PFSK-1 (cell line): Measurements from ENCODE around the gene CNOT1.

Experiments used
- FOXP2 ChIP-seq: optimal IDR thresholded peaks from 2 replicates; pipeline ENCODE3; 2011; ENCODE audit warnings: borderline replicate concordance, control low read depth, inconsistent platforms; ENCODE audit not compliant: insufficient read depth; ENCODE audit errors: extremely low read length, extremely low read depth
- POLR2AphosphoS5 ChIP-seq: IDR thresholded peaks from 2 replicates; pipeline ENCODE4 v1.6.1; 2012; ENCODE audit warnings: low read depth, mild to moderate bottlenecking, control low read depth, low read length, moderate library complexity
- SIN3A ChIP-seq: IDR thresholded peaks from 2 replicates; pipeline ENCODE4 v1.6.1; 2012; ENCODE audit warnings: mild to moderate bottlenecking, low read length, moderate library complexity, borderline replicate concordance; ENCODE audit not compliant: insufficient read depth
- TAF1 ChIP-seq: IDR thresholded peaks from 2 replicates; pipeline ENCODE4 v1.6.1; 2012; ENCODE audit warnings: low read length, control low read depth, borderline replicate concordance; ENCODE audit not compliant: insufficient read depth
- TF ChIP-seq, protein P1 (sequence below), 2 experiments: IDR thresholded peaks; 2 replicates each; pipeline versions ENCODE4 v1.6.1 to v1.8.0; 2011 to 2012; ENCODE audit warnings: low read depth in 2 of 2, low read length in 2 of 2, control low read depth in 1 of 2, inconsistent platforms in 1 of 2, mild to moderate bottlenecking in 1 of 2, moderate library complexity in 1 of 2; ENCODE audit not compliant: insufficient read depth in 1 of 2

CNOT1 gene

DNA sequence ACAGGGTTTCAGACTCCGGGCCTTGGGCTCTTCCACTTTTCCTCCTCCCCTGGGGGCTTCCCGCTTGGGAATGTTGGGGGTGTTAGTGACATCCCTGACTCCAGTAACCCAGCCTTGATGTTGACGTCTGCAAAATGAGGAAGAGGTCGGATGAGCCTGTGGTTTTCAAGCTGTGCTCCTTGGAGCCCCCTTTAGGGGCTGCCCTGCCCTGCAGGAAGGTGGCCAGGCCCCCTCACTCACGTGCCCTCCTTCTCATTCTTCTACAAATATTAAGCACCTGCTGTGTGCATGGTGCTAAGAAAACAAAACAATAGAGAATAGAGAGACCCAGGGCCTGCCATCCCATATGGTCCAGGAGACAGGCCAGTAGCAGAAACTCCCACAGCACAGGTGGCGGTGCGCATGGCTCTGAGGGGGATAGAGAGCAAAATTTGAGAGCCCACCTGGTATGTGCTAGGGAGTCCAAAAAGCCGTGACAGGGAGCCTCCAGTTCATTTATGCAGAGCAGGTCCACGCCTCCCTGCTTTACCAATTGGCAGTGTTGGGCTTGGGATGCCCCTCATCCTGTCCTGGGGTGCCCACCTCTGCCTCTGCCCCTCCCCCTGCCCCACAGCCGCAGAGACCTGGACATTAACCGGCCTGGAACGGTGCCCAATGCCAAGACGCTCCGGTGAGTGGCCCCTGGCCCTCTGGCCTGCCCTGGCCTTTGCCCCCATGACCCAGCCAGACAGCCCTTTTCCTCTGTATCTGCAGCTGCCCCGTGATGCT is 122.2 kb downstream of the CNOT1 start:
- TF ChIP-seq POLR2AphosphoS5: no peak
- no peak for TF ChIP-seq FOXP2
- no peak for TF ChIP-seq TAF1
- TF ChIP-seq SIN3A: no peak
- TF ChIP-seq, protein P1, sequence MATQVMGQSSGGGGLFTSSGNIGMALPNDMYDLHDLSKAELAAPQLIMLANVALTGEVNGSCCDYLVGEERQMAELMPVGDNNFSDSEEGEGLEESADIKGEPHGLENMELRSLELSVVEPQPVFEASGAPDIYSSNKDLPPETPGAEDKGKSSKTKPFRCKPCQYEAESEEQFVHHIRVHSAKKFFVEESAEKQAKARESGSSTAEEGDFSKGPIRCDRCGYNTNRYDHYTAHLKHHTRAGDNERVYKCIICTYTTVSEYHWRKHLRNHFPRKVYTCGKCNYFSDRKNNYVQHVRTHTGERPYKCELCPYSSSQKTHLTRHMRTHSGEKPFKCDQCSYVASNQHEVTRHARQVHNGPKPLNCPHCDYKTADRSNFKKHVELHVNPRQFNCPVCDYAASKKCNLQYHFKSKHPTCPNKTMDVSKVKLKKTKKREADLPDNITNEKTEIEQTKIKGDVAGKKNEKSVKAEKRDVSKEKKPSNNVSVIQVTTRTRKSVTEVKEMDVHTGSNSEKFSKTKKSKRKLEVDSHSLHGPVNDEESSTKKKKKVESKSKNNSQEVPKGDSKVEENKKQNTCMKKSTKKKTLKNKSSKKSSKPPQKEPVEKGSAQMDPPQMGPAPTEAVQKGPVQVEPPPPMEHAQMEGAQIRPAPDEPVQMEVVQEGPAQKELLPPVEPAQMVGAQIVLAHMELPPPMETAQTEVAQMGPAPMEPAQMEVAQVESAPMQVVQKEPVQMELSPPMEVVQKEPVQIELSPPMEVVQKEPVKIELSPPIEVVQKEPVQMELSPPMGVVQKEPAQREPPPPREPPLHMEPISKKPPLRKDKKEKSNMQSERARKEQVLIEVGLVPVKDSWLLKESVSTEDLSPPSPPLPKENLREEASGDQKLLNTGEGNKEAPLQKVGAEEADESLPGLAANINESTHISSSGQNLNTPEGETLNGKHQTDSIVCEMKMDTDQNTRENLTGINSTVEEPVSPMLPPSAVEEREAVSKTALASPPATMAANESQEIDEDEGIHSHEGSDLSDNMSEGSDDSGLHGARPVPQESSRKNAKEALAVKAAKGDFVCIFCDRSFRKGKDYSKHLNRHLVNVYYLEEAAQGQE (IDR thresholded peaks at IDR 0.05; ENCODE audit: insufficient read depth in 1 of 2, low read depth in 2 of 2, low read length in 2 of 2): no peak

DNA sequence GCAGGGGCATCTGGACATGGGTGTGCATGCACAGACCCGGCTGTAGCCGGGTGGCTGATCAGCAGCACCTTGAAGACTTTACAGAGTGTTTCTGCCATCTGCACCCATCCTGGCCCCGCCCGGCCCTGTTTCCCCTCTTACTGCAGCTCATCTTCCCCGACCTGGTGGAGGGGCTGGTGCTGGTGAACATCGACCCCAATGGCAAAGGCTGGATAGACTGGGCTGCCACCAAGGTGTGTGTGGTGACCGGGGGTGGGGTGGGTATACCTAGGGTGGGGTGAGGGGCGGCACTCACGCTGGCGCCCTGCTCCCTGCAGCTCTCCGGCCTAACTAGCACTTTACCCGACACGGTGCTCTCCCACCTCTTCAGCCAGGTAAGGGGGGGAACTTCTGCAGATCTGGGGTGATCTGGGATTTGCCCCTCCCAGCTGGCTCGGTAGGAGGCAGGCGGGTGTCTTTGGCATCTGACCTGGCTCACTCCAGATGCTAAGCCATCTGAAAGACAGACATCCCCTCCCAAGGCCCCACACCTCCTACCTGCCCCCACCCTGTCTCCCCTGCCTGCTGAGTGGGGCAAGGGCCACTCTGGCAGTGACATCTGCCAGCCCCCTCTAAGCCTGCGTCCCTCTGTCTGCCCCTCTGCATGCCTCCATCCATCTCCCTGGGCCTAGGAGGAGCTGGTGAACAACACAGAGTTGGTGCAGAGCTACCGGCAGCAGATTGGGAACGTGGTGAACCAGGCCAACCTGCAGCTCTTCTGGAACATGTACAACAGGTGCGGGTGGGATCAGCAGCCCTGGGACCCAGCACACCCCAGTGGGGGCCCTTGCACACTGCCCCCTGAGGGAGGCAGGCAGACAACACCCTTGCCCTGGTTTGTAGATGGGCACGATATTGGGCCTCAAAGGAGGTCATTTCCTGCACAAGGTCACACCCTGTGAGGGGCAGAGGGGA is 123.1 kb downstream of the CNOT1 start:
- no peak for TF ChIP-seq FOXP2
- no peak for TF ChIP-seq POLR2AphosphoS5
- TF ChIP-seq SIN3A: no peak
- no peak for TF ChIP-seq TAF1
- TF ChIP-seq, protein P1 (IDR thresholded peaks at IDR 0.05; ENCODE audit: insufficient read depth in 1 of 2, low read depth in 2 of 2, low read length in 2 of 2): no peak

DNA sequence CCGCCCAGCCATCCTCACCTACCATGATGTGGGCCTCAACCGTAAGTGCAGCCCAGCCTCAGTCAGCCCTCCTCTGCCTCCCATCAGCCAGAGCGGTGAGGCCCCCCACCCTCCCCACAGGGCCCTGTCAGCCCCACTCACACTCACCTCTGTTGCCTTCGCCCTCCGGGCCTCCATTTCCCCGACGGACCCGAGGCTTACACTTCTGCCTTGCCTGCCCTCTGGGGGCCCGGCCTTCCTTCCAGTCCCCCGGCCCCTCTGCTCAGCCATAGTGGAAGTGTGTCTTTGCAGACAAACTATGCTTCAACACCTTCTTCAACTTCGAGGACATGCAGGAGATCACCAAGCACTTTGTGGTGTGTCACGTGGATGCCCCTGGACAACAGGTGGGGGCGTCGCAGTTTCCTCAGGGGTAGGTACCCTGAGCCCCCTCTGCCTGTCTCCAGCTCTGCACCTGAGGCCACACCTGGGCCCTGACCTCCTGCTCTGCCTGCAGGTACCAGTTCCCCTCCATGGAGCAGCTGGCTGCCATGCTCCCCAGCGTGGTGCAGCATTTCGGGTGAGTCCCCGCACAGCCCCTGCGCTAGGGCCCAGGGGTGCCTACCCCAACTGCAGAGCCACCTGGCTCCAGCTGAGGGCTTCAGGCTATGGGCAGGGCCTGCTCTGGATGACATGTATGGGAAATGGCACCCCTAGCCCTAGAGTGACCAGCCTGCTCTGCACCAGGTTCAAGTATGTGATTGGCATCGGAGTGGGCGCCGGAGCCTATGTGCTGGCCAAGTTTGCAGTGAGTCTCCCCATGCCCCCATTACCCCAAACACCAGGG is 125.5 kb downstream of the CNOT1 start:
- no peak for TF ChIP-seq POLR2AphosphoS5

DNA sequence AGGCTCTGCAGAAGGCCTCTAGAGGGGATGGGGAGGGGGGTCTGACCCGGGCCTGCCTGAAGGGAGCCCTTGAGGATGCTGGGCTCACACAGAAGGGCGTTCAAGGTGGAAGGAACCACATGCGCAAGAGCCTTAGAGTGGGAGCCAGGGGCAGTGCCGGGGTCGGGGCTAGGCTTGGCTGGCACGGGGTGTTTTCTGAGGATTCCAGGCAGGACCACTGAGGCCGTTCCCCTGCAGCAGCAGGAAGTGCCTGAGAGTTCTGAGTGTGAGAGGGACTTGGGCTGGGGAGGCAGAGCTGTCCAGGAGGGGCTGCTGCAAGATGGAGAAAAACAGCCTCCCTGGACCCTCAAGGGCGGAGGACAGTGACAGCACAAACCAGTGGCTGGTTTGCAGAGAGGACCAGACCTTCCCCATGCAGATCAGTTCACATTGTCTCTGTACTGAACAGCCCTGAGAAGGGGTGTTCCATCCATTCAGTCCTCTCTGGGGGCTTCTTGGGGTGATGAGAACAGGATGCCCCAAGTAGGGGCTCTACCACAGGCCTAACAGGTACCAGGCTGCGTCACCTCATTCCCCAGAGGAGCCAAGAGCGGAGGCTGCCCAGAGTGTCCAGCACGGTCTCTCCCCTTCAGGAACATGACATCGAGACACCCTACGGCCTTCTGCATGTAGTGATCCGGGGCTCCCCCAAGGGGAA is 126.3 kb downstream of the CNOT1 start:
- no peak for TF ChIP-seq POLR2AphosphoS5
- no peak for TF ChIP-seq SIN3A
- TF ChIP-seq, protein P1 (IDR thresholded peaks at IDR 0.05; ENCODE audit: insufficient read depth in 1 of 2, low read depth in 2 of 2, low read length in 2 of 2): no peak
- no peak for TF ChIP-seq TAF1
- no peak for TF ChIP-seq FOXP2
